B cell (primary cell): ENCODE measurements around the gene GCFC2. TPM values are rescaled to one million over a fixed set of nuclear protein-coding genes. Genes with fewer than 3 reads are reported as not detected.
"Not testable (repeated sequence)": the region's sequence is repeated elsewhere in the genome, so short reads cannot be mapped to it uniquely, and the experiment has no call there.

Experiments used
- ATAC-seq: fragments of 200-7000 bp; cut with Tn5 transposase; one replicate; pipeline ENCODE4 v1.10.0; 2021; ENCODE audit warnings: low read depth, mild to moderate bottlenecking, moderate number of reproducible peaks, moderate library complexity
- CTCF ChIA-PET: fragments of 350-600 bp; sonication (Branson Sonifier 250); formaldehyde crosslinking; loops from one replicate; lab custom pipeline; 2021; ENCODE audit warnings: antibody characterized with exemption, inconsistent platforms; lab: Charles Lee
- POLR2A ChIA-PET: fragments of 350-600 bp; sonication (Branson Sonifier 250); formaldehyde crosslinking; loops from one replicate; lab custom pipeline; 2021; ENCODE audit warnings: antibody characterized with exemption; lab: Charles Lee
- DNase-seq: peaks from one replicate; pipeline ENCODE4 v3.0.0; 2013
- H2AFZ ChIP-seq: 2 replicates; pipeline ENCODE4 v1.6.1; 2012; ENCODE audit warnings: mild to moderate bottlenecking, low read depth, low read length; ENCODE audit not compliant: insufficient read depth, poor library complexity, severe bottlenecking
- H3K27ac ChIP-seq, 2 donors: 1 replicate in 1 of 2; 2 replicates in 1 of 2; pipeline ENCODE4 v1.5.1; 2012 to 2013; ENCODE audit warnings: low read length in 2 of 2, mild to moderate bottlenecking in 2 of 2, moderate library complexity in 1 of 2
- H3K27me3 ChIP-seq, 4 experiments: fragments of 200-600 bp in 1 of 4; sonication (generic) in 1 of 4; replicated peaks in 1 of 4; 1 replicate in 2 of 4; 2 replicates in 2 of 4; pipeline versions ENCODE4 v1.6.1 to v1.7.0; 2013 to 2016; ENCODE audit warnings: low read length in 3 of 4, mild to moderate bottlenecking in 2 of 4, mixed read lengths in 1 of 4, moderate library complexity in 1 of 4; ENCODE audit not compliant: insufficient read depth in 4 of 4, control insufficient read depth in 3 of 4; ENCODE audit errors: control extremely low read depth in 1 of 4
- H3K36me3 ChIP-seq, 2 experiments: replicated peaks in 1 of 2; 1 replicate in 1 of 2; 2 replicates in 1 of 2; pipeline versions ENCODE4 v1.6.1 to v1.7.1; 2013; ENCODE audit warnings: low read length in 1 of 2; ENCODE audit not compliant: insufficient read depth in 2 of 2, control insufficient read depth in 1 of 2; ENCODE audit errors: control extremely low read depth in 1 of 2, extremely low read depth in 1 of 2
- H3K4me1 ChIP-seq, 2 donors: fragments of 200-600 bp in 1 of 2; sonication (generic) in 1 of 2; 1 replicate in 1 of 2; 2 replicates in 1 of 2; pipeline versions ENCODE4 v1.5.1 to v1.6.1; 2013 to 2017; ENCODE audit warnings: low read length in 2 of 2; ENCODE audit not compliant: control insufficient read depth in 2 of 2, insufficient read depth in 2 of 2
- H3K4me2 ChIP-seq: replicated peaks from 2 replicates; pipeline ENCODE3; 2012; ENCODE audit warnings: mild to moderate bottlenecking, low read depth, low read length; ENCODE audit not compliant: poor library complexity, severe bottlenecking
- H3K4me3 ChIP-seq, 5 experiments: fragments of 200-600 bp in 1 of 5; sonication (generic) in 1 of 5; 1 replicate in 3 of 5; 2 replicates in 2 of 5; pipeline versions ENCODE4 v1.5.1 to v1.7.0; 2011 to 2016; ENCODE audit warnings: low read length in 4 of 5, mild to moderate bottlenecking in 4 of 5, low read depth in 2 of 5, control low read depth in 1 of 5, moderate library complexity in 1 of 5; ENCODE audit not compliant: insufficient read depth in 1 of 5; ENCODE audit errors: control extremely low read depth in 1 of 5, extremely low read depth in 1 of 5
- H3K79me2 ChIP-seq: fragments of 200-600 bp; sonication (generic); one replicate; pipeline ENCODE4 v1.6.0; 2016; ENCODE audit warnings: low read length; ENCODE audit not compliant: control insufficient read depth, insufficient read depth
- H3K9ac ChIP-seq: fragments of 200-600 bp; sonication (generic); 2 replicates; pipeline ENCODE4 v1.6.1; 2017; ENCODE audit warnings: mild to moderate bottlenecking, low read length, moderate library complexity
- H3K9me3 ChIP-seq, 3 donors: one replicate each; pipeline versions ENCODE4 v1.6.1 to v1.7.1; 2013; ENCODE audit warnings: low read length in 2 of 3; ENCODE audit not compliant: control insufficient read depth in 2 of 3, insufficient read depth in 1 of 3; ENCODE audit errors: control extremely low read depth in 1 of 3
- H4K20me1 ChIP-seq: 2 replicates; pipeline ENCODE4 v1.6.0; 2012; ENCODE audit warnings: mild to moderate bottlenecking, low read length; ENCODE audit not compliant: insufficient read depth, control insufficient read depth, poor library complexity, severe bottlenecking
- H3K27ac Mint-ChIP-seq: one replicate; pipeline ENCODE4 v1.8.0; 2021; ENCODE audit warnings: mixed read lengths
- H3K27me3 Mint-ChIP-seq: one replicate; pipeline ENCODE4 v1.8.0; 2021; ENCODE audit warnings: mixed read lengths
- H3K4me1 Mint-ChIP-seq: one replicate; pipeline ENCODE4 v1.8.0; 2021; ENCODE audit warnings: mixed read lengths
- H3K4me3 Mint-ChIP-seq: one replicate; pipeline ENCODE4 v1.8.0; 2021; ENCODE audit warnings: mixed read lengths
- H3K9me3 Mint-ChIP-seq: one replicate; pipeline ENCODE4 v1.8.0; 2022; ENCODE audit warnings: mixed read lengths; ENCODE audit not compliant: insufficient read depth
- CTCF ChIP-seq: fragments of 200-600 bp; IDR thresholded peaks from one replicate; pipeline ENCODE4 v1.8.0; 2022; ENCODE audit warnings: antibody characterized with exemption, mild to moderate bottlenecking
- EZH2 ChIP-seq: IDR thresholded peaks from 2 replicates; pipeline ENCODE4 v1.6.1; 2012; ENCODE audit warnings: borderline replicate concordance, low read depth, mild to moderate bottlenecking, moderate library complexity, low read length; ENCODE audit not compliant: insufficient read depth, poor library complexity, severe bottlenecking
- WGBS: methylation state at CpG from one replicate; pipeline ENCODE4 v1.1.5; 2013; ENCODE audit warnings: missing lambda C conversion rate; ENCODE audit not compliant: insufficient coverage; 5-methylcytosine and 5-hydroxymethylcytosine counted together
- intact Hi-C: fragments of 100-400 bp; cut with micrococcal nuclease; formaldehyde crosslinking; loops from one replicate; pipeline ENCODE4 v1.10.0; 2022
- polyA plus RNA-seq: library from polyadenylated mRNA; depleted of rRNA; stranded (reverse); fragments of >200 nt; gene quantifications from 2 replicates; pipeline ENCODE4 v1.2.3, GENCODE V29; 2012
- total RNA-seq, 2 donors: library from RNA; stranded (reverse); fragments of 120-200 nt in 1 of 2; gene quantifications; 1 replicate in 1 of 2; 2 replicates in 1 of 2; pipeline versions ENCODE4 v1.2.3 to v1.2.4, GENCODE V29; 2013 to 2022

The GCFC2 gene
- total and polyA plus RNA-seq, 2 donors (not counting 1 experiment from before 2014, with no cell fraction given), result 11.9 to 20.4 TPM

- DNase-seq (no peak), ATAC-seq (no peak)
- Histone ChIP-seq H3K9me3 (peaks cover 0 to 3% (median 0%) of the 10 kb centered on the region in 3 donors), H3K27ac (no peak overlapping the region), H3K27me3 (peaks cover 0 to 3% (median 2%) of the 10 kb centered on the region in 4 experiments), H3K4me2 (no peak overlapping the region), H4K20me1 (no peaks in the 10 kb centered on the region), H2AFZ (no peak overlapping the region), H3K79me2 (no peaks in the 10 kb centered on the region), H3K4me1 (no peaks in the 10 kb centered on the region), H3K9ac (no peak overlapping the region), H3K36me3 (no peaks in the 10 kb centered on the region), H3K4me3 (no peak overlapping the region)
- Mint-ChIP-seq H3K4me1 (no peaks in the 10 kb centered on the region), H3K4me3 (no peak overlapping the region), H3K27me3 (peaks cover 33% of the 10 kb centered on the region), H3K27ac (no peak overlapping the region), H3K9me3 (no peaks in the 10 kb centered on the region)
- POLR2A ChIA-PET, result no interaction called here
- intact Hi-C loops, result no loop called here
- TF ChIP-seq CTCF (no peak), EZH2 (no peak)
- no CpG with 5 or more reads among the region's 1 CpG for WGBS
- CTCF ChIA-PET, result no interaction called here
These were observed 8.9 kb upstream of the GCFC2 start for GRCh38 chr2:75719616-75720015.

GRCh38 chr2:75716406-75716805 lies 5.7 kb upstream of the GCFC2 start:
- H3K4me1 Mint-ChIP-seq, result no peaks in the 10 kb centered on the region
- H3K4me2 ChIP-seq, result no peak overlapping the region
- no peaks in the 10 kb centered on the region for H3K9me3 Mint-ChIP-seq
- H3K4me3 Mint-ChIP-seq, result no peak overlapping the region
- no peaks in the 10 kb centered on the region for H4K20me1 ChIP-seq
- H2AFZ ChIP-seq, result no peak overlapping the region
- DNase-seq (no peak), ATAC-seq (no peak)
- H3K27ac ChIP-seq, result no peak overlapping the region
- H3K27me3 ChIP-seq, result peaks cover 0 to 3% (median 0%) of the 10 kb centered on the region in 4 experiments
- H3K9me3 ChIP-seq, result peaks cover 0 to 4% (median 3%) of the 10 kb centered on the region in 3 donors
- no peak overlapping the region for H3K27ac Mint-ChIP-seq
- no peaks in the 10 kb centered on the region for H3K79me2 ChIP-seq
- ChIA-PET POLR2A (no interaction called here), CTCF (interaction anchor here (1.3 kb wide), 1 partner anchor 76 kb away, joined by 6 read pairs; no protein-coding TSS in a partner anchor)
- H3K4me3 ChIP-seq, result no peak overlapping the region
- H3K4me1 ChIP-seq, result no peaks in the 10 kb centered on the region
- TF ChIP-seq EZH2, result no peak
- WGBS, result no CpG with 5 or more reads among the region's 3 CpGs
- intact Hi-C loops, result no loop called here
- no peaks in the 10 kb centered on the region for H3K36me3 ChIP-seq
- H3K9ac ChIP-seq, result no peak overlapping the region
- peaks cover 14% of the 10 kb centered on the region for H3K27me3 Mint-ChIP-seq

- H3K9me3 ChIP-seq, H3K27ac Mint-ChIP-seq, DNase-seq, POLR2A ChIA-PET, H3K27me3 Mint-ChIP-seq, H4K20me1 ChIP-seq, H3K9me3 Mint-ChIP-seq, ATAC-seq, H3K36me3 ChIP-seq, H3K9ac ChIP-seq, H3K27me3 ChIP-seq: not testable (repeated sequence)
- H3K4me3 Mint-ChIP-seq, result peak overlapping the region; percentile 87
- 98% methylated on average over 13 of the region's 31 CpGs for WGBS
- H2AFZ ChIP-seq, result peak overlapping the region; percentile 88
- intact Hi-C loops, result loop anchor here (5.0 kb wide), 1 partner anchor 34 kb away; no protein-coding TSS in a partner anchor
- H3K4me3 ChIP-seq, result peak overlapping the region in 1 of 5 experiments; percentile 72
- H3K4me2 ChIP-seq, result peak overlapping the region; percentile 82
- peaks cover 5 to 14% of the 10 kb centered on the region in 2 donors for H3K4me1 ChIP-seq
- CTCF ChIA-PET, result interaction anchor here (2.0 kb wide), 1 partner anchor 71 kb away, joined by 6 read pairs; no protein-coding TSS in a partner anchor
- peaks cover 18% of the 10 kb centered on the region for H3K79me2 ChIP-seq
- H3K4me1 Mint-ChIP-seq, result peaks cover 27% of the 10 kb centered on the region
- H3K27ac ChIP-seq, result peak overlapping the region in 1 of 2 donors; percentile 88
These were observed 875 bp upstream of the GCFC2 start for GRCh38 chr2:75711590-75711989.
